Kidney epithelial cell (primary cell): ENCODE measurements around the gene ADGRG4. TPM values are rescaled to one million over a fixed set of nuclear protein-coding genes. Genes with fewer than 3 reads are reported as not detected.

Experiments used
- DNase-seq: peaks from one replicate; pipeline ENCODE4 v3.0.0-alpha.2; 2010; ENCODE audit warnings: low read depth
- H3K27me3 ChIP-seq: 2 replicates; pipeline ENCODE4 v1.6.0; 2011; ENCODE audit warnings: low read length; ENCODE audit not compliant: control insufficient read depth, insufficient read depth
- H3K36me3 ChIP-seq: 2 replicates; pipeline ENCODE4 v1.5.1; 2011; ENCODE audit warnings: low read length; ENCODE audit not compliant: control insufficient read depth, insufficient read depth
- H3K4me3 ChIP-seq: 2 replicates; pipeline ENCODE4 v1.5.1; 2011; ENCODE audit warnings: low read depth, mild to moderate bottlenecking, control low read depth, low read length
- total RNA-seq: library from RNA; depleted of rRNA; stranded (reverse); fragments of >200 nt; gene quantifications from 2 replicates; pipeline ENCODE4 v1.2.3, GENCODE V29; 2015
- TF ChIP-seq, protein P1 (sequence below): IDR thresholded peaks from 2 replicates; pipeline ENCODE4 v1.5.1; 2011; ENCODE audit warnings: mild to moderate bottlenecking, moderate library complexity, low read length, control low read depth, inconsistent platforms; ENCODE audit not compliant: insufficient read depth, poor library complexity, severe bottlenecking

Gene ADGRG4
- total RNA-seq, 1 donor from 2014 or later = not detected

DNA sequence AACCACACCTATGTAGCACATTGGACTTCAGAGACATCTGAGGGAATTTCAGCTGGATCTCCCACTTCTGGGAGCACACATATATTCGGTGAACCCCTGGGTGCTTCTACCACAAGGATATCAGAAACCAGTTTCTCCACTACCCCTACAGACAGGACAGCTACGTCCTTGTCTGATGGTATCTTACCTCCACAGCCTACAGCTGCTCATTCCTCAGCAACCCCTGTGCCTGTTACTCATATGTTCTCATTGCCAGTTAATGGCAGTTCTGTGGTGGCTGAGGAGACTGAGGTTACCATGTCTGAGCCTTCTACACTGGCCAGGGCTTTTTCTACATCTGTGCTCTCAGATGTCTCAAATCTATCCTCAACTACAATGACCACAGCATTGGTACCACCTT is 45.7 kb downstream of the ADGRG4 start:
- TF ChIP-seq, protein P1, sequence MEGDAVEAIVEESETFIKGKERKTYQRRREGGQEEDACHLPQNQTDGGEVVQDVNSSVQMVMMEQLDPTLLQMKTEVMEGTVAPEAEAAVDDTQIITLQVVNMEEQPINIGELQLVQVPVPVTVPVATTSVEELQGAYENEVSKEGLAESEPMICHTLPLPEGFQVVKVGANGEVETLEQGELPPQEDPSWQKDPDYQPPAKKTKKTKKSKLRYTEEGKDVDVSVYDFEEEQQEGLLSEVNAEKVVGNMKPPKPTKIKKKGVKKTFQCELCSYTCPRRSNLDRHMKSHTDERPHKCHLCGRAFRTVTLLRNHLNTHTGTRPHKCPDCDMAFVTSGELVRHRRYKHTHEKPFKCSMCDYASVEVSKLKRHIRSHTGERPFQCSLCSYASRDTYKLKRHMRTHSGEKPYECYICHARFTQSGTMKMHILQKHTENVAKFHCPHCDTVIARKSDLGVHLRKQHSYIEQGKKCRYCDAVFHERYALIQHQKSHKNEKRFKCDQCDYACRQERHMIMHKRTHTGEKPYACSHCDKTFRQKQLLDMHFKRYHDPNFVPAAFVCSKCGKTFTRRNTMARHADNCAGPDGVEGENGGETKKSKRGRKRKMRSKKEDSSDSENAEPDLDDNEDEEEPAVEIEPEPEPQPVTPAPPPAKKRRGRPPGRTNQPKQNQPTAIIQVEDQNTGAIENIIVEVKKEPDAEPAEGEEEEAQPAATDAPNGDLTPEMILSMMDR = no peak
- DNase-seq = no peak
- Histone ChIP-seq H3K36me3 (no peaks in the 10 kb centered on the region), H3K27me3 (no peaks in the 10 kb centered on the region), H3K4me3 (no peak overlapping the region)

DNA sequence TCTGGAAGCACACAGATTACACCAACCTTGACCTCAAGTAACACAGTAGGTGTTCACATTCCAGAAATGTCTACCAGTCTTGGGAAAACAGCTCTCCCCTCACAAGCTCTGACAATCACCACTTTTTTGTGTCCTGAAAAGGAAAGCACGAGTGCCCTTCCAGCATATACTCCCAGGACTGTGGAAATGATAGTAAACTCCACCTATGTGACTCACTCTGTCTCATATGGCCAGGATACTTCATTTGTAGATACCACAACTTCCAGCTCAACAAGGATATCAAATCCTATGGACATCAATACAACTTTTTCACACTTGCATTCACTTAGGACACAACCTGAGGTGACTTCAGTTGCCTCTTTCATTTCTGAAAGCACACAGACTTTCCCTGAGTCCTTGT is 46.9 kb downstream of the ADGRG4 start:
- no peak overlapping the region for H3K4me3 ChIP-seq
- H3K36me3 ChIP-seq = no peaks in the 10 kb centered on the region
- no peaks in the 10 kb centered on the region for H3K27me3 ChIP-seq
- TF ChIP-seq, protein P1 = no peak
- no peak for DNase-seq

DNA sequence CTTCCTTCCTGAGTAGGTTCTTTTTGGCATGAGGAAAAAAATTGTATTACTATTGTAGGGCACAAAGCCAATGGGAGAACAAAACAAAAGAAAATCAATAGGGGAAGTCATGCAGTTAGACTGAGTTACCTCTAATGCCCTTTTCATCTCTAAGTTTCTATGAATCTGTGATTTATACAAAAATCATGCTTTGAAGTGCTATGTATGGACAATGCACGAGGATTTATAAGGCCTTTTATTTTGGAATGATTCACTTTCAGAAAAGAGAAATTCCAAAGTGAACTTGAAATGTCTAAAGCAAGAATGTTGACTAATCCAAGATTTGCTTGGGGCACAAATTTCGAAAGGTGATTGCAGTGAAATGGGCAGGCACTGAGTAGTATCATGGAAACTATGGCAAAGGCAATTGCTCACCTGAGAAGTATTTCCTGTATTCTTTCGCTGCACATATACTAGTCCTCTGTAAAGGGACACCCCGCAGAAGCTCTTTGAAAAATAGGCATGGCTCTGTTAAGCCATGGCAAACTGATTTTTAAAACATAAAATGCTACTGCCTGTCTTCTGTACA is 52.8 kb downstream of the ADGRG4 start:
- no peaks in the 10 kb centered on the region for H3K27me3 ChIP-seq
- no peak overlapping the region for H3K4me3 ChIP-seq
- TF ChIP-seq, protein P1 = no peak
- no peak for DNase-seq
- H3K36me3 ChIP-seq = no peaks in the 10 kb centered on the region

DNA sequence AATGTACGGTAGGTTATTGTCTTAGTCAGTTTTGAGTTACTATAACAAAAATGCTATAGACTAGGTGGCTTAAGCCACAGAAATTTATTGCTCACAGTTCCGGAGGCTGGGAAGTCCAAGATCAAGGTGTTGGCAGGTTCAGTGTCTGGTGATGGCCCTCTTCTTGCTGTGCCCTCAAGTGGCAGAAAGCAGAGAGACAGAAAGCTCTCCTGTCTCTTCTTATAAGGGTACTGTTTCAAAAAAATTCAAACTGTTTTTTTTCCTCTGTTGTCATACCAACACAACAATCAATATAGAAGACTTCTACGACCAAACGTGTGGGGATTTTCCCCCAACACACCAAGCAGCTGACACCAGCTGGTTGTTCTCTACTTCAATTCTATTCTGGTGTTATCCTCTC is 53.4 kb downstream of the ADGRG4 start:
- H3K36me3 ChIP-seq = no peaks in the 10 kb centered on the region
- TF ChIP-seq, protein P1 = no peak
- H3K4me3 ChIP-seq = no peak overlapping the region
- DNase-seq = no peak
- H3K27me3 ChIP-seq = no peaks in the 10 kb centered on the region

DNA sequence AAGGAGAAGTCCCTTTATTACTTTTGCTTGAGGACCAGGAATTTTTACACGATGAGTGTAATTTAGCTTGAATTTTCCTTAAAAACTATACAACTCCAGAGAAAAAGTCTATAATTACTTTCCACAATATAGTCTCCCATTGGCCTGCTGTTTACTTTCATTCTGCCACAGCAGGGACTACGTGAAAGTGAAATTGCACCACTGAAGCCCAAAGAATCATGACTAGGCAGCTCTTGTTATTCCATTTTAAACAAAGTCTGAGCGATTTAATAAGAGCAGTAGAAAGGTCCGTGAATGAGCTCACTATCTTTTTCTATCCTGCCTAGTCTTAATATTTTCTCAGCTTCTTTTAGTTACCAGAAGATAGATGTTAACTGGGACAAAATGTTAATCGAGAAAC is 68.6 kb downstream of the ADGRG4 start:
- Histone ChIP-seq H3K4me3 (no peak overlapping the region), H3K27me3 (no peaks in the 10 kb centered on the region), H3K36me3 (no peaks in the 10 kb centered on the region)
- TF ChIP-seq, protein P1 = no peak
- no peak for DNase-seq

DNA sequence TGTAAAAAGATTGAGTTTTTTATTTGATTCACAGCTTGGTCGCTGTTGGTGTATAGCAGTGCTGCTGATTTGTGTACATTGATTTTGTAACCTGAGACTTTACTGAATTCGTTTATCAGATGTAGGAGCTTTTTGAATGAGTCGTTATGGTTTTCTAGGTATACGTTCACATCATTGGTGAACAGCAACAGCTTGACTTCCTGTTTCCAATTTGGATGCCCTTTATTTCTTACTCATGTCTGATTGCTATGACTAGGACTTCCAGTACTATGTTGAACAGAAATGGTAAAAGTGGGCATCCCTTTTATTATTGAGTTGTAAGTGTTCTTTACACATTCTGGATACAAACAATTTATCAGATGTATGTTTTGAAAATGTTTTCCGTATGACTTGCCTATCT is 76.0 kb downstream of the ADGRG4 start:
- Histone ChIP-seq H3K27me3 (no peaks in the 10 kb centered on the region), H3K4me3 (no peak overlapping the region), H3K36me3 (no peaks in the 10 kb centered on the region)
- TF ChIP-seq, protein P1 = no peak
- no peak for DNase-seq
